H9 (cell line): ENCODE measurements around the gene RFT1. TPM values are rescaled to one million over a fixed set of nuclear protein-coding genes. Genes with fewer than 3 reads are reported as not detected.

ENCODE experiments used
- DNase-seq: peaks from one replicate; pipeline ENCODE4 v3.0.0-alpha.2; 2017
- H2AFZ ChIP-seq: one replicate; pipeline ENCODE4 v1.6.1; 2013; ENCODE audit warnings: mild to moderate bottlenecking, low read length, control low read depth, moderate library complexity
- H2AK5ac ChIP-seq: 2 replicates; pipeline ENCODE4 v1.6.1; 2013; ENCODE audit warnings: low read length, control low read depth, mixed read lengths; ENCODE audit not compliant: insufficient read length
- H2BK120ac ChIP-seq: one replicate; pipeline ENCODE4 v1.6.1; 2013; ENCODE audit warnings: low read depth, mild to moderate bottlenecking, low read length, control low read depth, inconsistent platforms; ENCODE audit not compliant: poor library complexity, severe bottlenecking
- H2BK12ac ChIP-seq: 2 replicates; pipeline ENCODE4 v1.6.1; 2013; ENCODE audit warnings: low read length, control low read depth, mixed read lengths, low read depth; ENCODE audit not compliant: insufficient read length
- H2BK15ac ChIP-seq: 2 replicates; pipeline ENCODE4 v1.6.1; 2013; ENCODE audit warnings: low read depth, low read length, control low read depth
- H2BK20ac ChIP-seq: one replicate; pipeline ENCODE4 v1.6.1; 2013; ENCODE audit warnings: low read depth, mild to moderate bottlenecking, low read length, control low read depth, inconsistent platforms; ENCODE audit not compliant: poor library complexity, severe bottlenecking
- H2BK5ac ChIP-seq: 2 replicates; pipeline ENCODE4 v1.6.1; 2013; ENCODE audit warnings: low read length, control low read depth, mixed read lengths; ENCODE audit not compliant: insufficient read length
- H3K14ac ChIP-seq: 2 replicates; pipeline ENCODE4 v1.6.1; 2013; ENCODE audit warnings: low read length, control low read depth; ENCODE audit not compliant: insufficient read depth
- H3K18ac ChIP-seq: 2 replicates; pipeline ENCODE4 v1.6.1; 2013; ENCODE audit warnings: low read depth, mild to moderate bottlenecking, mixed read lengths, low read length, control low read depth; ENCODE audit not compliant: insufficient read length
- H3K23ac ChIP-seq: 2 replicates; pipeline ENCODE4 v1.6.1; 2013; ENCODE audit warnings: low read length, control low read depth, mixed read lengths, low read depth; ENCODE audit not compliant: insufficient read length
- H3K23me2 ChIP-seq: 2 replicates; pipeline ENCODE4 v1.6.1; 2013; ENCODE audit warnings: low read depth, mild to moderate bottlenecking, mixed read lengths, low read length, control low read depth; ENCODE audit not compliant: insufficient read length, poor library complexity, severe bottlenecking
- H3K27ac ChIP-seq: 2 replicates; pipeline ENCODE4 v1.5.1; 2013; ENCODE audit warnings: low read length, control low read depth, mixed read lengths, low read depth; ENCODE audit not compliant: insufficient read length
- H3K27me3 ChIP-seq: 2 replicates; pipeline ENCODE4 v1.6.1; 2013; ENCODE audit warnings: low read length, control low read depth, inconsistent platforms; ENCODE audit not compliant: insufficient read depth
- H3K4ac ChIP-seq: 2 replicates; pipeline ENCODE4 v1.6.1; 2013; ENCODE audit warnings: low read depth, mild to moderate bottlenecking, control low read depth, inconsistent platforms, low read length, moderate library complexity
- H3K4me1 ChIP-seq: 2 replicates; pipeline ENCODE4 v1.6.1; 2013; ENCODE audit warnings: low read length, control low read depth, inconsistent platforms; ENCODE audit not compliant: insufficient read depth
- H3K4me2 ChIP-seq: 2 replicates; pipeline ENCODE4 v1.6.1; 2013; ENCODE audit warnings: low read length, control low read depth, mixed read lengths; ENCODE audit not compliant: insufficient read length, insufficient read depth
- H3K56ac ChIP-seq: 2 replicates; pipeline ENCODE4 v1.6.1; 2013; ENCODE audit warnings: low read depth, mild to moderate bottlenecking, mixed read lengths, low read length, control low read depth; ENCODE audit not compliant: insufficient read length
- H3K79me1 ChIP-seq: 2 replicates; pipeline ENCODE4 v1.6.1; 2013; ENCODE audit warnings: low read depth, mild to moderate bottlenecking, moderate library complexity, low read length, control low read depth, inconsistent platforms; ENCODE audit not compliant: insufficient read depth, poor library complexity, severe bottlenecking
- H3K79me2 ChIP-seq: 2 replicates; pipeline ENCODE4 v1.6.1; 2013; ENCODE audit warnings: low read length, control low read depth, inconsistent platforms; ENCODE audit not compliant: insufficient read depth
- H3K9ac ChIP-seq: 2 replicates; pipeline ENCODE4 v1.6.1; 2013; ENCODE audit warnings: low read length, control low read depth, mixed read lengths; ENCODE audit not compliant: insufficient read length; ENCODE audit errors: extremely low read depth
- H3K9me3 ChIP-seq: one replicate; pipeline ENCODE4 v1.6.1; 2013; ENCODE audit warnings: low read depth, low read length, inconsistent platforms; ENCODE audit not compliant: control insufficient read depth
- H3T11ph ChIP-seq: one replicate; pipeline ENCODE4 v1.6.1; 2013; ENCODE audit warnings: mild to moderate bottlenecking, low read length, control low read depth, inconsistent platforms
- H4K20me1 ChIP-seq: one replicate; pipeline ENCODE4 v1.6.1; 2013; ENCODE audit not compliant: control insufficient read depth, insufficient read length, insufficient read depth
- H4K5ac ChIP-seq: 2 replicates; pipeline ENCODE4 v1.6.1; 2013; ENCODE audit warnings: low read depth, mild to moderate bottlenecking, mixed read lengths, low read length, control low read depth; ENCODE audit not compliant: insufficient read length
- H4K8ac ChIP-seq: replicated peaks from 2 replicates; pipeline ENCODE4 v1.6.1; 2013; ENCODE audit warnings: low read length, control low read depth, mixed read lengths, low read depth; ENCODE audit not compliant: insufficient read length
- H4K91ac ChIP-seq: 2 replicates; pipeline ENCODE4 v1.6.1; 2013; ENCODE audit warnings: low read depth, mild to moderate bottlenecking, moderate library complexity, mixed read lengths, low read length, control low read depth; ENCODE audit not compliant: insufficient read length
- H3K27ac Mint-ChIP-seq, 3 experiments: 2 replicates in 2 of 3; 3 replicates in 1 of 3; pipeline ENCODE4 v1.8.0; 2020 to 2021; ENCODE audit warnings: mixed read lengths in 3 of 3, mild to moderate bottlenecking in 1 of 3, moderate library complexity in 1 of 3
- H3K27me3 Mint-ChIP-seq: 2 replicates; pipeline ENCODE4 v1.8.0; 2021; ENCODE audit warnings: low read depth, mild to moderate bottlenecking, moderate library complexity, mixed read lengths
- H3K36me3 Mint-ChIP-seq, 3 experiments: 2 replicates in 2 of 3; 3 replicates in 1 of 3; pipeline ENCODE4 v1.8.0; 2020 to 2021; ENCODE audit warnings: low read depth in 3 of 3, mixed read lengths in 3 of 3; ENCODE audit not compliant: insufficient read depth in 1 of 3
- H3K4me1 Mint-ChIP-seq, 2 experiments: 2 replicates each; pipeline ENCODE4 v1.8.0; 2020; ENCODE audit warnings: mixed read lengths in 2 of 2
- H3K4me3 Mint-ChIP-seq, 2 experiments: 2 replicates in 1 of 2; 3 replicates in 1 of 2; pipeline ENCODE4 v1.8.0; 2020 to 2021; ENCODE audit warnings: mild to moderate bottlenecking in 2 of 2, mixed read lengths in 2 of 2, moderate library complexity in 1 of 2
- H3K9me3 Mint-ChIP-seq, 2 experiments: 2 replicates in 1 of 2; 3 replicates in 1 of 2; pipeline ENCODE4 v1.8.0; 2020; ENCODE audit warnings: mild to moderate bottlenecking in 2 of 2, mixed read lengths in 2 of 2, moderate library complexity in 1 of 2
- CTCF ChIP-seq: fragments of 200-600 bp; sonication (generic); conservative IDR thresholded peaks from 3 replicates; pipeline ENCODE4 v1.8.0; 2021; ENCODE audit warnings: antibody characterized with exemption, mild to moderate bottlenecking
- total RNA-seq: library from RNA; stranded (reverse); gene quantifications from 2 replicates; pipeline ENCODE4 v1.2.1, GENCODE V29; 2021

RFT1 gene
- total RNA-seq, 1 experiment from 2014 or later = 24.1 TPM

- Histone ChIP-seq H3K14ac (no peak overlapping the region), H3K23ac (no peak overlapping the region), H3K23me2 (peaks cover 4% of the 10 kb centered on the region), H3K79me1 (peaks cover 9% of the 10 kb centered on the region), H4K91ac (no peak overlapping the region), H3K79me2 (no peaks in the 10 kb centered on the region; the same call in 1 of the 2 replicates), H2BK20ac (no peak overlapping the region), H4K5ac (no peak overlapping the region), H2AK5ac (no peak overlapping the region), H2BK5ac (no peak overlapping the region), H4K20me1 (no peaks in the 10 kb centered on the region), H3K27ac (no peak overlapping the region), H4K8ac (no peak overlapping the region), H3T11ph (no peak overlapping the region), H3K4ac (no peak overlapping the region), H2BK12ac (no peak overlapping the region), H2BK15ac (no peak overlapping the region), H3K56ac (no peak overlapping the region), H2BK120ac (no peak overlapping the region), H3K18ac (no peak overlapping the region), H3K9ac (no peak overlapping the region), H3K4me2 (no peak overlapping the region), H3K27me3 (no peaks in the 10 kb centered on the region; the same call in 1 of the 2 replicates), H3K9me3 (no peaks in the 10 kb centered on the region), H3K4me1 (no peaks in the 10 kb centered on the region; the same call in 1 of the 2 replicates), H2AFZ (no peak overlapping the region)
- H3K4me1 Mint-ChIP-seq = peaks cover 25 to 29% of the 10 kb centered on the region in 2 experiments
- H3K27me3 Mint-ChIP-seq = peaks cover 18% of the 10 kb centered on the region
- H3K9me3 Mint-ChIP-seq = 0 out of 5 replicates have a peak, but pooled peaks cover 0 to 2% of the 10 kb centered on the region in 2 experiments
- no peak for TF ChIP-seq CTCF
- H3K27ac Mint-ChIP-seq = no peak overlapping the region; a peak in 1 of 7 replicates
- H3K4me3 Mint-ChIP-seq = no peak overlapping the region
- H3K36me3 Mint-ChIP-seq = peaks cover 0 to 4% (median 0%) of the 10 kb centered on the region in 3 experiments; a peak in 2 of 7 replicates
- no peak for DNase-seq
Observed at GRCh38 chr3:53040351-53040820, 89.8 kb downstream of the RFT1 start.
